Panc1 (cell line): ENCODE data around the gene GTSE1.

ENCODE experiments used
- CTCF ChIP-seq: fragments of 450-650 bp; IDR thresholded peaks from 2 replicates; pipeline ENCODE4 v1.5.1; 2017; ENCODE audit warnings: mild to moderate bottlenecking
- REST ChIP-seq, 2 experiments: IDR thresholded peaks; 2 replicates each; pipeline ENCODE4 v1.6.1; 2011 to 2012; ENCODE audit warnings: low read depth in 2 of 2, control low read depth in 1 of 2, low read length in 1 of 2, mild to moderate bottlenecking in 1 of 2, moderate library complexity in 1 of 2; ENCODE audit not compliant: insufficient read depth in 1 of 2

- TF ChIP-seq CTCF: no peak
- TF ChIP-seq REST (IDR thresholded peaks at IDR 0.05; ENCODE audit: insufficient read depth in 1 of 2, low read depth in 2 of 2, low read length in 1 of 2): no peak
Observed at GRCh38 chr22:46350646-46351045, 54.0 kb downstream of the GTSE1 start.
